SK-MEL-5 (cell line): ENCODE results near the gene PLEK. TPM values are rescaled to one million over a fixed set of nuclear protein-coding genes. Genes with fewer than 3 reads are reported as not detected.

Source experiments
- total RNA-seq: library from RNA; depleted of rRNA; stranded (reverse); fragments of >200 nt; shearing (Covaris generic); gene quantifications from 2 replicates; pipeline ENCODE4 v1.2.3, GENCODE V29; 2014; rRNA removed

Gene PLEK
- total RNA-seq, 1 experiment from 2014 or later = not detected

Other genes with a start within 250 kb of the PLEK start
- gene PNO1, start 207.4 kb upstream of the PLEK start, total RNA-seq = 65.5 and 72.6 TPM in 2 replicates
- gene PPP3R1, start 112.8 kb upstream of the PLEK start, total RNA-seq = 20.3 and 23.6 TPM in 2 replicates
- gene CNRIP1, start 45.3 kb upstream of the PLEK start, total RNA-seq = 28.4 and 34.9 TPM in 2 replicates
- gene FBXO48, start 102.0 kb downstream of the PLEK start, total RNA-seq = 0.83 and 1.2 TPM in 2 replicates
- gene APLF, start 102.3 kb downstream of the PLEK start, total RNA-seq = 5.2 and 6.4 TPM in 2 replicates